ENCODE measurements around the gene PLCL1.

- TF ChIP-seq CTCF (IDR thresholded peaks at IDR 0.05 in 8 of 11, conservative IDR thresholded peaks at IDR 0.05 in 3 of 11) (no peak), POLR2A (IDR thresholded peaks at IDR 0.05) (no peak), POLR2AphosphoS5 (IDR thresholded peaks at IDR 0.05) (no peak)
These were observed 339.4 kb downstream of the PLCL1 start for GRCh38 chr2:198143793-198144192.
